ENCODE results near the gene SMTN.

- no peak for TF ChIP-seq EZH2 (IDR thresholded peaks at IDR 0.05; ENCODE audit: borderline replicate concordance, low read depth, low read length, severe bottlenecking)
- no peak for TF ChIP-seq CTCF (IDR thresholded peaks at IDR 0.05; ENCODE audit: extremely low read depth in 1 of 2, insufficient read depth in 1 of 2, low read depth in 1 of 2, low read length in 2 of 2)
- no peak for TF ChIP-seq POLR2A (IDR thresholded peaks at IDR 0.05; ENCODE audit: low read depth, low read length)
- TF ChIP-seq POLR2AphosphoS5 (IDR thresholded peaks at IDR 0.05; ENCODE audit: insufficient read depth, low read depth, low read length) = no peak
- no peak for TF ChIP-seq JUN (IDR thresholded peaks at IDR 0.05; ENCODE audit: borderline replicate concordance, insufficient read depth, insufficient read length, low read depth)
- no peak for TF ChIP-seq MAX (IDR thresholded peaks at IDR 0.05; ENCODE audit: insufficient read depth, insufficient read length)
Measured at GRCh38 chr22:31094021-31094551, 13.0 kb downstream of the SMTN start.
